ENCODE data around the gene CA4. TPM values are rescaled to one million over a fixed set of nuclear protein-coding genes. Genes with fewer than 3 reads are reported as not detected.

CA4 gene
- total RNA-seq, 1 experiment from 2014 or later, result 1.4 TPM

Other genes starting within 250 kb of the CA4 start
- gene RNFT1, start 185.2 kb upstream of the CA4 start, total RNA-seq (2021; ENCODE audit: unreplicated experiment), result 11.7 TPM
- 20.9 TPM for gene HEATR6, start 71.1 kb upstream of the CA4 start, total RNA-seq (2021; ENCODE audit: unreplicated experiment)
- gene USP32, start 242.2 kb downstream of the CA4 start, total RNA-seq (2021; ENCODE audit: unreplicated experiment), result 45.5 TPM

Measured in Panc1 (cell line).